Right lobe of liver (tissue), 4 donors: ENCODE data around the gene MACROH2A1.

Experiments used
- POLR2A ChIP-seq: fragments of 450-650 bp; IDR thresholded peaks from one replicate; pipeline ENCODE4 v1.6.1; 2017; ENCODE audit warnings: antibody characterized with exemption, mild to moderate bottlenecking
- TF ChIP-seq, protein P1 (sequence below), 4 donors: fragments of 200-600 bp in 3 of 4; fragments of 450-650 bp in 1 of 4; IDR thresholded peaks; one replicate each; pipeline versions ENCODE4 v1.5.1 to v1.8.0; 2016 to 2022; ENCODE audit warnings: antibody characterized with exemption in 4 of 4, mild to moderate bottlenecking in 2 of 4
- donor health status: DM: no; HTN: no; CAD: no.
- donor health status: DM: no; HTN: no; CAD: no.
- donor health status: DM: no; HTN: yes; CAD: no.

DNA sequence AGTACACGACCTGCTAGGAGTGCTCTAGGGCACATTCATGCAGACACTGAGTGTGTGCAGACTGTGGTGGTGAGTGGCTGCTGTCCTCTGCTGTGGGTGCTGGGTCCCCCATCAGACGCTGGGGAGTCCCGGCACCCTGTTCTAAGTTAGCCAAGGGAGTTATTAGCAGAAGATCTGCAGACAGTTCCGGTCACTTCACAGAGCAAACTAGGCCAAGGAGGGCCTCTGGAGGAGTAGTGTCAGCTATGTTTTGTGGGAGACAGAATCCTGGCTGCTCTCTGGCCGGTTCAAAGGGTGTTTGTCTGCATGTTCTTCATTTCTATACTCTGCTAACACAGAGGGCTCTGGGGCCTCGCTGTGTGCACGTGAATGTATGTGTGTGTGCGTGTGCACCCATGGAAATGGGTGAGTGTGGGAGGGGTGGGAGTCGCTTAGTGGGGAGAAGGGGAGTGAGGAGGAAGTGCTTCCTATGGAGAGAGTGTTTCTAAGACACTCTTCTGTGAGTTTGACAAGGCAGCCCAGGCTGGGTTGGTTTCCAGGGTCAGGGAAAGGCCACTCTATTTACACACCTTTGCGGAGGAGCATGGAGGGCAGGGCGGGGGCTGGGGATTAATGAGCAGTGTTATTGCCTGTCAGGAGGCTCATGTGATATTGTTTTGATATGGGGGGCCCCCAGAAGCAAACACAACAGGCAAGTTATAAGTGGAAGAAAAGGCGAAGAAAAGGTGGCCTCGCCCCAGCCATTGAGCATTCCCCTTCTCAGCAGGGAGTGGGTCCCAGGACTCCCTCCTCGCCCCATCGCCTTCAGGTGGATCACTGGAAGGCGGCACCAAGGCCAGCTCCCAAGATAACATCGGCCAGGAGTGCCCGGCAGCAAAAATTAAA is 68.9 kb downstream of the MACROH2A1 start:
- TF ChIP-seq, protein P1, sequence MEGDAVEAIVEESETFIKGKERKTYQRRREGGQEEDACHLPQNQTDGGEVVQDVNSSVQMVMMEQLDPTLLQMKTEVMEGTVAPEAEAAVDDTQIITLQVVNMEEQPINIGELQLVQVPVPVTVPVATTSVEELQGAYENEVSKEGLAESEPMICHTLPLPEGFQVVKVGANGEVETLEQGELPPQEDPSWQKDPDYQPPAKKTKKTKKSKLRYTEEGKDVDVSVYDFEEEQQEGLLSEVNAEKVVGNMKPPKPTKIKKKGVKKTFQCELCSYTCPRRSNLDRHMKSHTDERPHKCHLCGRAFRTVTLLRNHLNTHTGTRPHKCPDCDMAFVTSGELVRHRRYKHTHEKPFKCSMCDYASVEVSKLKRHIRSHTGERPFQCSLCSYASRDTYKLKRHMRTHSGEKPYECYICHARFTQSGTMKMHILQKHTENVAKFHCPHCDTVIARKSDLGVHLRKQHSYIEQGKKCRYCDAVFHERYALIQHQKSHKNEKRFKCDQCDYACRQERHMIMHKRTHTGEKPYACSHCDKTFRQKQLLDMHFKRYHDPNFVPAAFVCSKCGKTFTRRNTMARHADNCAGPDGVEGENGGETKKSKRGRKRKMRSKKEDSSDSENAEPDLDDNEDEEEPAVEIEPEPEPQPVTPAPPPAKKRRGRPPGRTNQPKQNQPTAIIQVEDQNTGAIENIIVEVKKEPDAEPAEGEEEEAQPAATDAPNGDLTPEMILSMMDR (IDR thresholded peaks at IDR 0.05) = no peak
- no peak for TF ChIP-seq POLR2A
